Endodermal cell (in vitro differentiated cells): ENCODE measurements around the gene ACAP3. TPM values are rescaled to one million over a fixed set of nuclear protein-coding genes. Genes with fewer than 3 reads are reported as not detected.

Experiments used
- DNase-seq: peaks from one replicate; pipeline ENCODE4 v3.0.0-alpha.2; 2017
- H3K27ac ChIP-seq: 2 replicates; pipeline ENCODE4 v1.5.1; 2013; ENCODE audit warnings: mild to moderate bottlenecking, low read depth, low read length, moderate library complexity
- H3K27me3 ChIP-seq: 2 replicates; pipeline ENCODE4 v1.6.1; 2013; ENCODE audit warnings: mild to moderate bottlenecking, low read length, moderate library complexity; ENCODE audit not compliant: insufficient read depth, control insufficient read depth, poor library complexity, severe bottlenecking
- H3K36me3 ChIP-seq: 2 replicates; pipeline ENCODE4 v1.7.0; 2013; ENCODE audit warnings: mild to moderate bottlenecking, low read length, moderate library complexity; ENCODE audit not compliant: control insufficient read depth, insufficient read depth
- H3K4me1 ChIP-seq: one replicate; pipeline ENCODE4 v1.7.0; 2013; ENCODE audit warnings: low read length; ENCODE audit not compliant: control insufficient read depth, insufficient read depth
- H3K4me3 ChIP-seq: 2 replicates; pipeline ENCODE4 v1.5.1; 2013; ENCODE audit warnings: mild to moderate bottlenecking, low read length, moderate library complexity
- H3K9ac ChIP-seq: 2 replicates; pipeline ENCODE4 v1.6.1; 2013; ENCODE audit warnings: mild to moderate bottlenecking, low read length, moderate library complexity; ENCODE audit not compliant: poor library complexity, severe bottlenecking; ENCODE audit errors: extremely low read depth
- H3K9me3 ChIP-seq: 2 replicates; pipeline ENCODE4 v1.6.1; 2013; ENCODE audit warnings: mild to moderate bottlenecking, low read length, moderate library complexity; ENCODE audit not compliant: control insufficient read depth
- H3K27ac Mint-ChIP-seq: 2 replicates; pipeline ENCODE4 v1.8.0; 2020; ENCODE audit warnings: mixed read lengths
- H3K27me3 Mint-ChIP-seq: 2 replicates; pipeline ENCODE4 v1.8.0; 2021; ENCODE audit warnings: mild to moderate bottlenecking, mixed read lengths; ENCODE audit not compliant: insufficient read depth
- H3K36me3 Mint-ChIP-seq: 2 replicates; pipeline ENCODE4 v1.8.0; 2020; ENCODE audit warnings: low read depth, mixed read lengths
- H3K4me1 Mint-ChIP-seq: 2 replicates; pipeline ENCODE4 v1.8.0; 2020; ENCODE audit warnings: mixed read lengths
- H3K4me3 Mint-ChIP-seq: 2 replicates; pipeline ENCODE4 v1.8.0; 2020; ENCODE audit warnings: mild to moderate bottlenecking, moderate library complexity, mixed read lengths
- H3K9me3 Mint-ChIP-seq: 2 replicates; pipeline ENCODE4 v1.8.0; 2020; ENCODE audit warnings: mild to moderate bottlenecking, mixed read lengths
- CTCF ChIP-seq: fragments of 200-600 bp; sonication (generic); conservative IDR thresholded peaks from 2 replicates; pipeline ENCODE4 v1.5.0; 2021; ENCODE audit warnings: antibody characterized with exemption, mild to moderate bottlenecking
- WGBS, 2 experiments: methylation state at CpG; one replicate each; pipeline versions ENCODE4 v1.1.5 to v1.1.7; 2013; ENCODE audit warnings: missing lambda C conversion rate in 2 of 2, mixed read lengths in 1 of 2; ENCODE audit not compliant: insufficient coverage in 1 of 2, insufficient read length in 1 of 2; 5-methylcytosine and 5-hydroxymethylcytosine counted together
- total RNA-seq, 2 donors: library from RNA; stranded (reverse); fragmentation: NEBNext Ultra II Directional in 1 of 2; extraction: Animal tissue kit (Norgen Biotek cat#: 25700) in 1 of 2; gene quantifications; 2 replicates in 1 of 2; 3 replicates in 1 of 2; pipeline ENCODE4 v1.2.1, GENCODE V29; 2021

The ACAP3 gene
- total RNA-seq, 2 donors from 2014 or later, result 36.8 to 43.5 TPM

DNA sequence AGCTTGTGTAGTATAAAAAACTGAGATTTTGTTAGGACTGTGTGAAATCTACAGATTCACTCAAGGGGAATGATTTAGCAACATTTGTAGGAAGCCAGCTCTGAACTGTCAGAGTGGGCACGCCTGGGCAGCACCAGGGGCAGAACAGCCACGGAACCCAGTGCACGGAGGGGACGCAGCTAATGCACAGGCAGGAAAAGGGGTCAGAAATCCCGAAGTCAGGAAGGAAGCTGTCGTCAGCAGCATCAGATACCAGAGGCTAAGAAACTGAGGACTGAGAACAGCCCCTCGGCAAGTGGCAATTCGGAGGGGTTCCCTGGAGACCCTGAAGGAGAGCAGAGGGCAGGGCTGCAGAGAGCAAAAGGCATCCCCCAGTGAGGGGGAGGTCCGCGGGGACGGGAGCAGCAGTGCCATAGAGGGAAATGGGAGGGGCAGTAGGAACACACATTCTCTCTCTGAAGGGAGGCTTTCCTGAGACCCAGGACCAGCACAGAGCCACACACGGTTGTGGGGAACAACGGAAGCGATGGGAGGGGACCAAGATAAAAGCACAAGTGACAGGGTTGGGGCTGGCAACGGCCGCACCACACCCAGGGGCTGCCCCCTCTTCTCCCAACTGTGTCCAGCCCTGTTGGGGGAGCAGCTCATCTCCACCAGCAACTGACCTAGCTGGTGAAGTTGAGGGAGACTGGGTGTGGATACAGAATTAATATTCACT is 46.7 kb downstream of the ACAP3 start:
- Mint-ChIP-seq H3K9me3 (no peaks in the 10 kb centered on the region), H3K27ac (peak overlapping the region; percentile 19), H3K4me3 (no peak overlapping the region), H3K4me1 (peaks cover 8% of the 10 kb centered on the region), H3K36me3 (peaks cover 65% of the 10 kb centered on the region), H3K27me3 (no peaks in the 10 kb centered on the region)
- Histone ChIP-seq H3K4me1 (no peaks in the 10 kb centered on the region), H3K4me3 (no peak overlapping the region), H3K27me3 (no peaks in the 10 kb centered on the region), H3K36me3 (peaks cover 77% of the 10 kb centered on the region), H3K9ac (no peak overlapping the region), H3K27ac (no peak overlapping the region), H3K9me3 (no peaks in the 10 kb centered on the region)
- no peak for DNase-seq
- WGBS, 2 experiments, result 93 to 95% methylated on average over 11 to 16 of the region's 16 CpGs
- TF ChIP-seq CTCF, result no peak

DNA sequence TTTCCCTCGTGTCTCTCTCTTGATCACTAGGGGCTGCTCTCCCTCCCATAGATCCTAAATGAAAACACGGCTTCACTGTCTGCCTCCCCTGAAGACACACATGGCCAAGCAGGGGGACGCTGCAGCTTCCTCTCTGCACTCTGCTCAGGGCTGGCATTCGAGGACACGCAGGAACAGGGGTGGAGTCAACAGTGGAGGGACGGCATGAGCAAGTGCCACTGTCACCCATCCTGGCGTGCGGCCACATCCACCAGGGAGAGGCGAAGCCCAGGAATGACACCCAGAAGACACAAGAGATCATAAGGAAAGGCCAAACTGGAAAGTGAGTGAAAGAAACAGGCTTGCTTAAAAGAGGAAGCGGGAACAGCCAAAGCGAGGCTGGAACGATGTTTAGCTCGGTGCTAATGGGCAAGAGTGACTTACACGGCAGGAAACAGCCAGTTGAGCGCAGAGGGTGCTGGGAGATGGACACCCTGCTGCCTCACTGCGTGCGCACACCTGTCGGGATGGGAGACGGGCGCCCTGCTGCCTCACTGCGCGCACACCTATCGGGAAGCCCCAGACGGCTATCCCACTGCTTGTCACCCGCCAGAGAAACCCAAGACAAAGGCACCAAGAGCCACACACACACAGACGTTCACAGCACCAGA is 47.7 kb downstream of the ACAP3 start:
- H3K4me1 ChIP-seq, result no peaks in the 10 kb centered on the region
- Mint-ChIP-seq H3K9me3 (no peaks in the 10 kb centered on the region), H3K27ac (peak overlapping the region; percentile 26), H3K27me3 (no peaks in the 10 kb centered on the region), H3K36me3 (peaks cover 66% of the 10 kb centered on the region), H3K4me1 (peaks cover 8% of the 10 kb centered on the region), H3K4me3 (no peak overlapping the region)
- TF ChIP-seq CTCF, result no peak
- peaks cover 79% of the 10 kb centered on the region for H3K36me3 ChIP-seq
- H3K9me3 ChIP-seq, result no peaks in the 10 kb centered on the region
- no peaks in the 10 kb centered on the region for H3K27me3 ChIP-seq
- 94 to 97% methylated on average over 15 to 26 of the region's 26 CpGs for WGBS, 2 experiments
- H3K27ac ChIP-seq, result no peak overlapping the region
- H3K4me3 ChIP-seq, result no peak overlapping the region
- no peak overlapping the region for H3K9ac ChIP-seq
- no peak for DNase-seq

- no peaks in the 10 kb centered on the region for H3K27me3 Mint-ChIP-seq
- WGBS, 2 experiments, result 95 to 96% methylated on average over 13 to 18 of the region's 18 CpGs
- peaks cover 8% of the 10 kb centered on the region for H3K4me1 Mint-ChIP-seq
- no peak overlapping the region for H3K4me3 Mint-ChIP-seq
- Histone ChIP-seq H3K27ac (no peak overlapping the region), H3K9ac (no peak overlapping the region), H3K4me3 (no peak overlapping the region), H3K27me3 (no peaks in the 10 kb centered on the region), H3K9me3 (no peaks in the 10 kb centered on the region), H3K4me1 (no peaks in the 10 kb centered on the region), H3K36me3 (peaks cover 75% of the 10 kb centered on the region)
- no peaks in the 10 kb centered on the region for H3K9me3 Mint-ChIP-seq
- TF ChIP-seq CTCF, result no peak
- H3K36me3 Mint-ChIP-seq, result peaks cover 64% of the 10 kb centered on the region
- peak overlapping the region; percentile 26 for H3K27ac Mint-ChIP-seq
- DNase-seq, result no peak
Measured at GRCh38 chr1:1259540-1259939, 48.2 kb downstream of the ACAP3 start.
